Inferior parietal cortex (tissue), 1 donor: ENCODE data around the gene MPP3.

Source experiments
- DNase-seq: peaks from one replicate; pipeline ENCODE4 v3.0.0-alpha.2; 2016; ENCODE audit errors: extremely low spot score

MPP3 gene

GRCh38 chr17:43772877-43773648 is 59.9 kb downstream of the MPP3 start:
- no peak for DNase-seq

GRCh38 chr17:43771463-43771862 is 61.5 kb downstream of the MPP3 start:
- no peak for DNase-seq

GRCh38 chr17:43770957-43771356 is 62.0 kb downstream of the MPP3 start:
- DNase-seq, result no peak

GRCh38 chr17:43769859-43770258 is 63.1 kb downstream of the MPP3 start:
- DNase-seq, result no peak

- no peak for DNase-seq
These were observed 63.5 kb downstream of the MPP3 start for GRCh38 chr17:43769426-43769825.

GRCh38 chr17:43768943-43769342 is 64.0 kb downstream of the MPP3 start:
- no peak for DNase-seq

- DNase-seq, result peak; percentile 25
These were observed 64.6 kb downstream of the MPP3 start for GRCh38 chr17:43768382-43768781.

GRCh38 chr17:43767713-43768059 is 65.3 kb downstream of the MPP3 start:
- no peak for DNase-seq

- DNase-seq, result no peak
These were observed 65.8 kb downstream of the MPP3 start for GRCh38 chr17:43767053-43767712.

- DNase-seq, result peak; percentile 79
These were observed 66.4 kb downstream of the MPP3 start for GRCh38 chr17:43766413-43767052.

- peak; percentile 96 for DNase-seq
These were observed 72.6 kb downstream of the MPP3 start for GRCh38 chr17:43760254-43760852.

GRCh38 chr17:43759836-43760235 is 73.1 kb downstream of the MPP3 start:
- DNase-seq, result no peak

- DNase-seq, result no peak
These were observed 74.3 kb downstream of the MPP3 start, which contains the start of gene SOST for GRCh38 chr17:43758497-43759174. SOST (minus strand) TSS chr17:43758791; CDS start chr17:43758741, 50 bp downstream.

GRCh38 chr17:43758086-43758485 is 74.9 kb downstream of the MPP3 start:
- no peak for DNase-seq

GRCh38 chr17:43757171-43757660 is 75.7 kb downstream of the MPP3 start:
- DNase-seq, result no peak

- DNase-seq, result no peak
These were observed 76.7 kb downstream of the MPP3 start for GRCh38 chr17:43756201-43756600.

- no peak for DNase-seq
These were observed 77.5 kb downstream of the MPP3 start for GRCh38 chr17:43755389-43755875.

GRCh38 chr17:43754947-43755346 is 78.0 kb downstream of the MPP3 start:
- no peak for DNase-seq

- DNase-seq, result no peak
These were observed 79.3 kb downstream of the MPP3 start for GRCh38 chr17:43753493-43754129.
